Epithelial cell of alveolus of lung (primary cell): ENCODE results near the gene NPIPA1. TPM values are rescaled to one million over a fixed set of nuclear protein-coding genes. Genes with fewer than 3 reads are reported as not detected.

Experiments used
- total RNA-seq: library from RNA; depleted of rRNA; stranded (reverse); fragments of >200 nt; gene quantifications from 2 replicates; pipeline ENCODE4 v1.2.1, GENCODE V29; 2015

The NPIPA1 gene
- total RNA-seq: 14.0 and 36.6 TPM in 2 replicates

GRCh38 chr16:14937143-14937542, at the start of gene NPIPA1:
TSS of gene NPIPA1 (plus strand) at chr16:14937443. CDS start at chr16:14937443, 0 bp downstream.

GRCh38 chr16:14974656-14975417, 37.6 kb downstream of the NPIPA1 start, which contains the start of gene PDXDC1:
TSS of gene PDXDC1 (plus strand) at chr16:14975026. CDS start at chr16:14975200, 174 bp downstream.

Other genes with a start within 250 kb of the NPIPA1 start
- not detected in 2 replicates for gene PLA2G10, start 243.1 kb upstream of the NPIPA1 start, total RNA-seq
- 0.24 and 0.52 TPM in 2 replicates for gene NPIPA3, start 234.0 kb upstream of the NPIPA1 start, total RNA-seq
- gene NPIPA2, start 194.9 kb upstream of the NPIPA1 start, total RNA-seq: not detected in 2 replicates
- gene NOMO1, start 103.7 kb upstream of the NPIPA1 start, total RNA-seq: 82.9 and 95.3 TPM in 2 replicates
- gene PDXDC1, start 37.6 kb downstream of the NPIPA1 start, total RNA-seq: 36.3 and 39.4 TPM in 2 replicates
- gene NTAN1, start 118.6 kb downstream of the NPIPA1 start, total RNA-seq: 54.9 and 75.2 TPM in 2 replicates
- 25.9 and 30.3 TPM in 2 replicates for gene RRN3, start 156.8 kb downstream of the NPIPA1 start, total RNA-seq